ENCODE results near the gene SCN4A.
A peak's percentile ranks its signal among the peaks of the same experiment; 100 is the strongest.
"Not testable (repeated sequence)": the region's sequence is repeated elsewhere in the genome, so short reads cannot be mapped to it uniquely, and the experiment has no call there.

SCN4A gene

DNA sequence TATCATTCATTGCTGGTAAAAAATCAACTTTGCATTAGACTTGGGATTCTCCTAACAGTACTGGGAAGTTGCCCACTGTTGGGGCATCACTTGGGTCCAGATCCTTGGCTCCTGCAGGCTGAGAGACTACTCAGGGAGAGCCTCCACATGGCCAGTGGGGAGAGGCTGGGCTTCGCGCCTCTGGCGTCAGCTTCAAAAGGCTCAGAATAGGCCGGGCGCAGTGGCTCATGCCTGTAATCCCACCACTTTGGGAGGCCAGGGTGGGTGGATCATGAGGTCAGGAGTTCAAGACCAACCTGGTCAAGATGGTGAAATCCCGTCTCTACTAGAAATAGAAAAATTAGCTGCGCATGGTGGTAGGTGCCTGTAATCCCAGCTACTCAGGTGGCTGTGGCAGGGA lies 58.2 kb downstream of the SCN4A start:
- no peak overlapping the region for H3K4me3 Mint-ChIP-seq
- H3K9me3 Mint-ChIP-seq, result no peaks in the 10 kb centered on the region
- no peak for ATAC-seq
- DNase-seq (ENCODE audit: low spot score in 2 of 2), result no peak
- H3K4me1 Mint-ChIP-seq, result peaks cover 21% of the 10 kb centered on the region
- no peaks in the 10 kb centered on the region for H3K36me3 Mint-ChIP-seq
- H3K27ac Mint-ChIP-seq, result no peak overlapping the region

DNA sequence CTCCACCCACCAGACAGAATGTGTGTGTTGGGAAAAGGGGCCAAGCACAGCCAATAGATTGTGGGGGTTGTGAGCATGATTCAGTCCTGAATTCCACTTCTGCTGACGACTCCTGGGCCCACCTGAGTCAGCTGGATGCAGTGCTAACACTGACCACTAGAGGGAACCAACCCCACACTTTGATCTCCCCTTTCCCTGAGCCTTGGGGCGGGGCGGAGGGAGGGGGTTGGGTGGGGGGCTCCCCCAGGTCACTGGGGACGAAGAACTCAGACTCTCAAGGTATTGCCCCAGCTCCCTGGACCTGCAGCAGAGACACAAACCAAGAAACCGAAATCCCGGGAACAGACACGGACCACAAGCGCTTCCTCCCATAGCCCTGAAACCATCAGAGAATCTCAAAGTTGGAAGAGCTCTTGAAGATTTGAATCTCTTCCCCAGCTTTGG lies 61.0 kb downstream of the SCN4A start:
- Mint-ChIP-seq H3K36me3 (no peaks in the 10 kb centered on the region), H3K4me3 (no peak overlapping the region), H3K4me1 (peaks cover 14% of the 10 kb centered on the region), H3K9me3 (no peaks in the 10 kb centered on the region), H3K27ac (peak overlapping the region; percentile 26)
- peak; percentile 71 for ATAC-seq
- peak; percentile 59 to 84 for DNase-seq (ENCODE audit: low spot score in 2 of 2)

DNA sequence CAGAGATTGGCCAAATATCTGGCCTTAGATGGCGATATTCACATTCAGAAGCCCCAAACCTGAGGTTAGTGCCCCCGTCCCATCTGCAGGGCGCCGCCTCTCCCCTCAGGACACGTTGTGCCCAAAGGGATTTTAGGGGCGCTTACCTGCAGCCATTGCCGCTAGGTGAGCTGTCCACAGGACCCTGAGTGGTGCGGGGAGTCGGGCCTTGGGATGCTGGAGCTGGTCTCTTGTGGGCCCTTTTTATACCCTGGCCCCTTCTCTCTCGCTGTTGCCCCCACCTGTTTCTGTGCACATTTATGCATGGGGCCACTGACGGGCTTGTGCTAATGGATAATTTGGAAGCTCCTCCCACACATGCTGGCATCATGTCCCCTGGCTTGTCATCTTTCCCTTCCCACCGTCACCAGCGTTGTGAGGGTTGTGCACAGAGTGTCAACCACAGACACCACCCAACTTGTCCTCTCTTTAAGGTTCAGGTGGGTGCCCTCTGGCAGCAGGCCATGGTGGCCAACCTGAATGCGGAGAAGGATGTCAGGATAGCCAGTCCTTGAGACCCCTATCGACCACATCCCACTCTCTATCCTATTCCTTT lies 61.6 kb downstream of the SCN4A start, which contains the start of gene CSHL1:
Gene CSHL1, minus strand, starts transcription at position 218 of the 595 bp plus-strand sequence. Its CDS starts 62 bp downstream, at position 156.
- no peak within 1 kb of the TSS for H3K4me3 Mint-ChIP-seq
- DNase-seq (ENCODE audit: low spot score in 2 of 2) (no peak), ATAC-seq (no peak)
- H3K9me3 Mint-ChIP-seq, result no peaks in the 10 kb centered on the region
- H3K36me3 Mint-ChIP-seq, result no peaks in the 10 kb centered on the region
- H3K4me1 Mint-ChIP-seq, result peaks cover 14% of the 10 kb centered on the region
- peak within 1 kb of the TSS; percentile 26 for H3K27ac Mint-ChIP-seq

DNA sequence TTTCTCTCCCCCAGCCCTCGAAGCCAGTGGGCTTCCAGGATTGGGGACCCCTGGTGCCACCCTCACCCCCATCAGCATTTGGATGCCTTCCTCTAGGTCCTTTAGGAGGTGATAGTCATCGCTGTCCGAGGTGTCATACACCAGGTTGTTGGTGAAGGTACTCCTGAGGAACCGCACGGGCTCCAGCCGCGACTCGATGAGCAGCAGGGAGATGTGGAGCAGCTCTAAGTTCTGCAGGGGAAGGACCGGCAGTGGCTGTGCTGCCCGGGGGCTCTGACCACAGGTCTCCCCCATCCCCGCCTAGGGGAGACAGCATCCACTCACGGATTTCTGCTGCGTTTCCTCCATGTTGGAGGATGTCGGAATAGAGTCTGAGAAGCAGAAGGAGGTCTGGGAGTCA lies 62.6 kb downstream of the SCN4A start:
- Mint-ChIP-seq H3K4me1 (peaks cover 14% of the 10 kb centered on the region), H3K9me3 (no peaks in the 10 kb centered on the region), H3K4me3 (no peak overlapping the region), H3K36me3 (no peaks in the 10 kb centered on the region), H3K27ac (no peak overlapping the region)
- ATAC-seq (no peak), DNase-seq (ENCODE audit: low spot score in 2 of 2) (no peak)

DNA sequence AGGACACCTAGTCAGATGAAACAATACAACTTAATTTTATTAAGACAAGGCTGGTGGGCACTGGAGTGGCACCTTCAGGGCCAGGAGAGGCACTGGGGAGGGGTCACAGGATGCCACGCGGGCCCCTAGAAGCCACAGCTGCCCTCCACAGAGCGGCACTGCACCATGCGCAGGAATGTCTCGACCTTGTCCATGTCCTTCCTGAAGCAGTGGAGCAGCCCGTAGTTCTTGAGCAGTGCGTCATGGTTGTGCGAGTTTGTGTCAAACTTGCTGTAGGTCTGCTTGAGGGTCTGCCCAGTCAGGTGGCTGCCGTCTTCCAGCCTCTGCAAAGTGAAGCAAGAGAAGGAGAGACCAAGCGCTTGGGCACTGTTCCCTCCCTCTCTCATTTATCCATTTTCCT lies 63.1 kb downstream of the SCN4A start:
- not testable (repeated sequence) for H3K27ac Mint-ChIP-seq; DNase-seq (ENCODE audit: low spot score in 2 of 2); H3K4me3 Mint-ChIP-seq; H3K36me3 Mint-ChIP-seq; ATAC-seq; H3K9me3 Mint-ChIP-seq
- peaks cover 14% of the 10 kb centered on the region for H3K4me1 Mint-ChIP-seq

DNA sequence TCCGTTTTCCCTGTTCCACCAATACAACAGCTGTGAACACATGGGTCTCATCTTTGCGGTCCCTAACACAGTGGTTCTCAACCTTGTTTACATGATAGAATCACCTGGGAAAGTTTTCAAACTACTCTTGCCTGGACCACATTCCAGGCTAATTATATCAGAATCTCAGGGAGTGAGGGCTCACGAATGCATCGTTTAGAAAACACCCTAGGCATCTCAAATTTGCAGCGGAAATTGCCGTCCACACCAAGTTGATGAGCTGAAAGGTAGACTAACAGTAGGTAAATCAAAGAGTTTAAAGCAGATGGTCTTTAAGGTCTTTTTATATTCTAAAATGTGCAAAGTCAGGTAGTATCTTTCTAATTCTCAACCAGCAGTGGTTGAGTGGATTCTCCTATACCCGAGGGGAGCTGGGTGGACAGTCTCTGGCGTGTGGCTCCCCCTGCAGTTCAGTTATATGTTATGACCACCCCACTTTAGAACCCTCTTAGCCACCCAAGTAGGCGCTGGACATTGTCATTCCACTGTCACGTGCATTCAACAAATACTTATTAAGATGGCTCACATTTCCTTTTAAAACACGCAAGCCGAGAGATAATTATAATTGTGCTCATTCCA lies 65.4 kb downstream of the SCN4A start:
- H3K4me1 Mint-ChIP-seq, result peaks cover 11% of the 10 kb centered on the region
- not testable (repeated sequence) for H3K4me3 Mint-ChIP-seq; DNase-seq (ENCODE audit: low spot score in 2 of 2); H3K36me3 Mint-ChIP-seq; H3K27ac Mint-ChIP-seq; H3K9me3 Mint-ChIP-seq
- peak; percentile 65 for ATAC-seq

DNA sequence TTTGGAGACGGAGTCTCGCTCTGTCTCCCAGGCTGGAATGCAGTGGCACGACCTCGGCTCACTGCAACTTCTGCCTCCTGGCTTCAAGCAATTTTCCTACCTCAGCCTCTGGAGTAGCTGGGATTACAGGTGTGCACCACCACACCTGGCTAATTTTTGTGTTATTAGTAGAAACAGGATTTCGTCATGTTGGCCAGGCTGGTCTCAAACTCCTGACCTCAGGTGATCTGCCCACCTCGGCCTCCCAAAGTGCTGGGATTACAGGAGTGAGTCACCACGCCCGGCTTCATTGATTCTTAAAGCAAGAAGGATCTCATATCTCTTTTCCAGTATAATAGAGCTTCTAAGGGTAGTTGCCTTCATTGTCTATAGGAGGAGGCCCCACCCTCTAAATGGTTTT lies 67.9 kb downstream of the SCN4A start:
- not testable (repeated sequence) for H3K27ac Mint-ChIP-seq; DNase-seq (ENCODE audit: low spot score in 2 of 2); H3K9me3 Mint-ChIP-seq; H3K4me3 Mint-ChIP-seq; H3K36me3 Mint-ChIP-seq; ATAC-seq
- H3K4me1 Mint-ChIP-seq, result peaks cover 11% of the 10 kb centered on the region

DNA sequence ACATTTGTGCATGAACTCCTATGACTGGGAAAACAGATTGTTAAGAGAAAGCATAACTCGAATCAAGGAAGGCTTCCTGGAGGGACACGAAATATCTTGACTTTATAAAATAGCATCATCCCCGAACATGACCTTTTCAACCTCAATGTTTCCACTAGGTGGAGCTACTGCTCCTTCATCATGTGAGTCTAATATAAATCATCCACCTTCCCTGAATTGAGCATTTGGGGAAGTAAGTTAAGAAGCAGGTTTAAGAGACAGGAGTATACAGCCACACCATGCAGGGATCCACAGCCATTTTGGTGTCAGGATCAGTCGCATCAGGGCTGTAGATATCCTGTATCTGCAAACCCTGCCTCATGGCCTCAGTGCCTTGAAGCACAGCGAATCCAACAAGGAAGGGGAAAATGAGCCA lies 68.9 kb downstream of the SCN4A start:
- not testable (repeated sequence) for DNase-seq (ENCODE audit: low spot score in 2 of 2); H3K27ac Mint-ChIP-seq; H3K9me3 Mint-ChIP-seq; H3K4me3 Mint-ChIP-seq; H3K36me3 Mint-ChIP-seq
- ATAC-seq, result peak; percentile 60
- H3K4me1 Mint-ChIP-seq, result peaks cover 21% of the 10 kb centered on the region

DNA sequence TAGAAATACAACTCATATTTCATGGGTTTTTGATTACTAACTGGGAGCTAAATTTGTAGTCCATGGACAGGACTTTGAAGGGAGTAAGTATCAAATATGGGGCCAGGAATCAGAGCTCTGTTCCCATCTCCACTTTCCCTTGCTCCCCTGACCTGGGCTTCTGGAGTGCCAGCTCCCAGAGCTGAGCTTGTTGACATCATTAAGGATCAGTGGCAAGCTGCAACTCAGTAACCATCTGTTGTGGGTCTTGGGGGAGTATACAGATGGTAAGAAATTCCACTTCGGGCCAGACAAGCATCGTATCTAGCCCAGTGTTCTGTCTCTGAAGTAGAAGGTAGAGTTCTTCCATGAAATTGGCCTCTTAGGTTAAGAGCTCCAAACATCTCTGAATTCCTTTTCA lies 70.7 kb downstream of the SCN4A start:
- not testable (repeated sequence) for ATAC-seq; H3K36me3 Mint-ChIP-seq; DNase-seq (ENCODE audit: low spot score in 2 of 2); H3K4me3 Mint-ChIP-seq; H3K27ac Mint-ChIP-seq; H3K9me3 Mint-ChIP-seq
- peaks cover 22% of the 10 kb centered on the region for H3K4me1 Mint-ChIP-seq

DNA sequence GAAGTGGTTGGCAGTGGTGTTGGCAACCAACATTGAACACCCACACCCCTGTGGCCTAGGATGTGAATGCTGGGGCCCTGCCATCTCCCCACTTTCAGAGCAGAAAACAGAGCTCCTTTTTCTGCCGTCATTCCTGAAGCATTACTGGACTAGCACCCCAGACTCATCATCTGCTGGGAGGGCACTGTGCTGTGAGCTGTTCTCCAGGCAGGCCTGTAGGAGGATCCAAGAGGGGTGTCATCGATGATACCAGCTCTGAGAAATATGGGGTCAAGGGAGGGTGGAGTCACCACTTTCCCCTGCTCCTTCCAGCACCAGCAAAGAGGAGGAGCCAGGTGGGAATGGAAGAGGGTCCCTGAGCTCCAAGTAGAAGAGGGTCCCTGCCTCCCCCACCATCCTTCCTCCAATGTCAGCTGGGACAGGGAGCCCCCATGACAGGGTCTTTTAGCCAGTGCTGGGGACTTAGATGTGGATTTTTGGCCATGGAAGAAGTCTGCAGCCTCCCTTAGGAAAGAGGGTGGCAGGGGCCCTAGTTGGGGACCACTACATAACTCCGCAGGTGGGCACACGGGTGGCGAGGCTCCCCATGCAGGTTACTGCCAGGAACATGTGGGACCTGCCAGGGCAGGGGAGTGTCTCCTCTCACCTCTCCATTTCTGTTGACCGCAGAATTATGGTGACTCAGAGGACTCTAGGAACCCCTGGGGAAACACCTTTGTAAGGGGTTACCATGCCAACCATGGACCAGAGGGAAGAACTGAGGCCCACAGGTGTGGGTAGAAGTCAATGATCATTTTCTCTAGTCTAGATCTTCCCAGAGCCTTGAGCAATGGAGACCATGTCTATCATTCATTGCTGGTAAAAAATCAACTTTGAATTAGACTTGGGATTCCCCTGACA lies 73.6 kb downstream of the SCN4A start:
- not testable (repeated sequence) for H3K4me3 Mint-ChIP-seq; H3K27ac Mint-ChIP-seq; H3K36me3 Mint-ChIP-seq; DNase-seq (ENCODE audit: low spot score in 2 of 2); H3K9me3 Mint-ChIP-seq
- peaks cover 22% of the 10 kb centered on the region for H3K4me1 Mint-ChIP-seq
- peak; percentile 88 for ATAC-seq

DNA sequence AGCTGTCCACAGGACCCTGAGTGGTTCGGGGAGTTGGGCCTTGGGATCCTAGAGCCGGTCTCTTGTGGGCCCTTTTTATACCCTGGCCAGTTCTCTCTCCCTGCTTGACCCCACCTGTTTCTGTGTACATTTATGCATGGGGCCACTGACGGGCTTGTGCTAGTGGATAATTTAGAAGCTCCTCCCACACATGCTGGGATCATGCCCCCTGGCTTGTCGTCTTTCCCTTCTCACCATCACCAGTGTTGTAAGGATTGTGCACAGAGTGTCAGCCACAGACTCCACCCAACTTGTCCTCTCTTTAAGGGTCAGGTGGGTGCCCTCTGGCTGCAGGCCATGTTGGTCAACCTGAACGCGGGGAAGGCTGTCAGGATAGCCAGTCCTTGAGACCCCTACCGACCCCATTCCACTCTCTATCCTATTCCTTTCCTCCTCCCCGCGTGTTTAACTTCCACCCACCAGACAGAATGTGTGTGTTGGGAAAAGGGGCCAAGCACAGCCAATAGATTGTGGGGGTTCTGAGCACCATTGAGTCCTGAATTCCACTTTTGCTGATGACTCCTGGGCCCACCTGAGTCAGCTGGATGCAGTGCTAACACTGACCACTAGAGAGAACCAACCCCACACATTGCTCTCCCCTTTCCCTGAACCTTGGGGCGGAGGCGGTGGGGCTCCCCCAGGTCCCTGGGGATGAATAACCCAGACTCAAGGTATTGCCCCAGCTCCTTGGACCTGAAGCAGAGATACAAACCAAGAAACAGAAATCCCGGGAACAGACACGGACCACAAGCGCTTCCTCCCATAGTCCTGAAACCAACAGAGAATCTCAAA lies 76.0 kb downstream of the SCN4A start, which contains the start of gene CSH1:
Gene CSH1, minus strand, starts transcription at position 51 of the 831 bp plus-strand sequence. CDS start 63 bp downstream, outside the sequence.
- ATAC-seq, result not testable (repeated sequence)

DNA sequence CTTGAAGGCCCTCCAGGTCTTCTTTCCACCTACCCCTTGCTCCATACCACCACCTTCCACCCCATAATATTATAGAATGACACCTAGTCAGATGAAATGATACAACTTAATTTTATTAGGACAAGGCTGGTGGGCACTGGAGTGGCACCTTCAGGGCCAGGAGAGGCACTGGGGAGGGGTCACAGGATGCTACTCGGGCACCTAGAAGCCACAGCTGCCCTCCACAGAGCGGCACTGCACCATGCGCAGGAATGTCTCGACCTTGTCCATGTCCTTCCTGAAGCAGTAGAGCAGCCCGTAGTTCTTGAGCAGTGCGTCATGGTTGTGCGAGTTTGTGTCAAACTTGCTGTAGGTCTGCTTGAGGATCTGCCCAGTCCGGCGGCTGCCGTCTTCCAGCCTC lies 77.9 kb downstream of the SCN4A start:
- H3K36me3 Mint-ChIP-seq; ATAC-seq; DNase-seq (ENCODE audit: low spot score in 2 of 2); H3K9me3 Mint-ChIP-seq; H3K27ac Mint-ChIP-seq; H3K4me3 Mint-ChIP-seq: not testable (repeated sequence)
- H3K4me1 Mint-ChIP-seq, result peaks cover 11% of the 10 kb centered on the region

More for the DNA sequence above, 76.0 kb downstream of the SCN4A start, which contains the start of gene CSH1:
- not testable (repeated sequence) for DNase-seq (ENCODE audit: low spot score in 2 of 2); H3K27ac Mint-ChIP-seq; H3K9me3 Mint-ChIP-seq; H3K4me3 Mint-ChIP-seq; H3K36me3 Mint-ChIP-seq
- peaks cover 16% of the 10 kb centered on the region for H3K4me1 Mint-ChIP-seq

DNA sequence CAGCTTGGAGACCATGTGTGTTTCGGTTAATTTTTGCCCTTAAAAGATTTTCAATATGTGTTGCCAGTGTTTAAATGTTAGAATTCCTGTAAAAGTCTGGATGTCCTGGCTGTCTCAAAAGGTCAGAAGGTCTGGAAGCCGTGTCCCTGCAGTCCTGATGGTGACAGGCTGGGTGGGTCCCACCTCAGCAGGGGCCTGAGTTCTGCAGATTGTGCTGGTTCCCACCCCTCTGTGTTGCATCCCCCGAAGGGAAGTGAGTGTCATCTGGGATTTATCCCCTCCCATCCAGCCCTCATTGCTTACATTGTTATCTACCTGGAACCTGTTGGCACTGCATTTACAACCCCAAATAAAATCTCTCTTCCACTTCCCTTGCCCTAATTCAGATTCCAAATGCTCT lies 78.7 kb downstream of the SCN4A start:
- not testable (repeated sequence) for H3K36me3 Mint-ChIP-seq; DNase-seq (ENCODE audit: low spot score in 2 of 2); H3K4me3 Mint-ChIP-seq; ATAC-seq; H3K27ac Mint-ChIP-seq; H3K9me3 Mint-ChIP-seq; H3K4me1 Mint-ChIP-seq

DNA sequence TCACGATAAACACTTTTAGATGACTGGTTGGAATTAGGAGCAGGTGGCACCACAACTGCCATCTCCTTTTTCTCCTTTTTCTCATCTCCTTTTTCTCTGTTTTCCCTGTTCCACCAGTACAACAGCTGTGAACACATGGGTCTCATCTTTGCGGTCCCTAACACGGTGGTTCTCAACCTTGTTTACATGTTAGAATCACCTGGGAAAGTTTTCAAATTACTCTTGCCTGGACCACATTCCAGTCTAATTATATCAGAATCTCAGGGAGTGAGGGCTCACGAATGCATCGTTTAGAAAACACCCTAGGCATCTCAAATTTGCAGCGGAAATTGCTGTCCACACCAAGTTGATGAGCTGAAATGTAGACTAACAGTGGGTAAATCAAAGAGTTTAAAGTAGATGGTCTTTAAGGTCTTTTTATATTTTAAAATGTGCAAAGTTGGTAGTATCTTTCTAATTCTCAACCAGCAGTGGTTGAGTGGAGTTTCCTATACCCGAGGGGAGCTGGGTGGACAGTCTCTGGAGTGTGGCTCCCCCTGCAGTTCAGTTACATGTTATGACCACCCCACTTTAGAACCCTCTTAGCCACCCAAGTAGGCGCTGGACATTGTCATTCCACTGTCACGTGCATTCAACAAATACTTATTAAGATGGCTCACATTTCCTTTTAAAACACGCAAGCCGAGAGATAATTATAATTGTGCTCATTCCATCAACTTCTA lies 80.2 kb downstream of the SCN4A start:
- not testable (repeated sequence) for H3K9me3 Mint-ChIP-seq; H3K27ac Mint-ChIP-seq; H3K4me3 Mint-ChIP-seq; DNase-seq (ENCODE audit: low spot score in 2 of 2); ATAC-seq; H3K36me3 Mint-ChIP-seq
- peaks cover 11% of the 10 kb centered on the region for H3K4me1 Mint-ChIP-seq

Data from stimulated activated effector memory CD8-positive, alpha-beta T cell treated with anti-CD3 and anti-CD28 coated beads, Interleukin-12 subunit alpha, Interleukin-12 subunit beta, amount 100 ng/mL, for 72 hours (primary cell).